Aorta (tissue), 5 donors: ENCODE results near the gene TATDN3. TPM values are rescaled to one million over a fixed set of nuclear protein-coding genes. Genes with fewer than 3 reads are reported as not detected.
"Not testable (repeated sequence)": the region's sequence is repeated elsewhere in the genome, so short reads cannot be mapped to it uniquely, and the experiment has no call there.

Source experiments
- ATAC-seq: fragments of 200-7000 bp; cut with Tn5 transposase; one replicate; pipeline ENCODE4 v1.9.1; 2022; ENCODE audit warnings: moderate library complexity; ENCODE audit not compliant: low FRiP score
- DNase-seq, 2 donors: peaks; one replicate each; pipeline ENCODE4 v3.0.0-alpha.2; 2020
- H3K27ac ChIP-seq, 2 donors: one replicate each; pipeline ENCODE4 v1.5.1; 2013; ENCODE audit warnings: low read length in 2 of 2, mild to moderate bottlenecking in 2 of 2, moderate library complexity in 2 of 2, control low read depth in 1 of 2, inconsistent platforms in 1 of 2, low read depth in 1 of 2
- H3K27me3 ChIP-seq, 2 donors: one replicate each; pipeline ENCODE4 v1.6.1; 2013; ENCODE audit warnings: control low read depth in 1 of 2, low read length in 1 of 2, mild to moderate bottlenecking in 1 of 2, moderate library complexity in 1 of 2; ENCODE audit not compliant: insufficient read depth in 2 of 2, control insufficient read depth in 1 of 2
- H3K36me3 ChIP-seq, 2 donors: one replicate each; pipeline ENCODE4 v1.6.1; 2013; ENCODE audit warnings: control low read depth in 1 of 2, low read length in 1 of 2, mild to moderate bottlenecking in 1 of 2; ENCODE audit not compliant: insufficient read depth in 2 of 2, control insufficient read depth in 1 of 2
- H3K4me1 ChIP-seq, 2 donors: one replicate each; pipeline ENCODE4 v1.6.1; 2013; ENCODE audit warnings: low read length in 2 of 2, control low read depth in 1 of 2, mild to moderate bottlenecking in 1 of 2, moderate library complexity in 1 of 2; ENCODE audit not compliant: insufficient read depth in 2 of 2, control insufficient read depth in 1 of 2
- H3K4me3 ChIP-seq, 2 donors: one replicate each; pipeline ENCODE4 v1.5.1; 2013; ENCODE audit warnings: low read length in 2 of 2, control low read depth in 1 of 2, mild to moderate bottlenecking in 1 of 2
- H3K9me3 ChIP-seq: one replicate; pipeline ENCODE4 v1.6.1; 2013; ENCODE audit warnings: mild to moderate bottlenecking, low read length; ENCODE audit not compliant: control insufficient read depth
- WGBS, 2 donors: extraction: QIAGEN DNeasy Blood & Tissue Kit; methylation state at CpG; one replicate each; pipeline ENCODE4 v1.1.7; 2013; 5-methylcytosine and 5-hydroxymethylcytosine counted together
- intact Hi-C, 2 donors: fragments of 100-400 bp; cut with DNase I; formaldehyde crosslinking; loops; one replicate each; pipeline versions ENCODE4 v1.14.2 to v1.15.0; 2022
- polyA plus RNA-seq, 2 donors: library from polyadenylated mRNA; stranded (reverse); fragments of 200-250 nt; gene quantifications; one replicate each; pipeline ENCODE4 v1.2.3, GENCODE V29; 2013
- total RNA-seq, 2 donors: library from RNA; stranded (reverse); fragmentation: NEBNext Ultra II Directional; extraction: Animal tissue kit (Norgen Biotek cat#: 25700); gene quantifications; one replicate each; pipeline ENCODE4 v1.2.1, GENCODE V29; 2021
- donor health status: healthy with polysubstance abuse.
- donor health status: Bipolar disorder and iron deficiency.
- donor health status: DM: no; HTN: no; CAD: no.
- donor health status: DM: no; HTN: no; CAD: no.
- donor health status: DM: yes; HTN: yes; CAD: no.

TATDN3 gene
- total and polyA plus RNA-seq, 4 donors: 10.1 to 27.0 (median 11.2) TPM

- intact Hi-C loops: loop anchor here in 1 of 2 donors (5.0 kb wide), 1 partner anchor 64 kb away; the partner anchor contains the start of genes NSL1 and TATDN3
- peaks cover 0 to 2% of the 10 kb centered on the region in 2 donors for H3K4me1 ChIP-seq
- H3K36me3 ChIP-seq: no peaks in the 10 kb centered on the region
- H3K27ac ChIP-seq: no peak overlapping the region
- ATAC-seq (no peak), DNase-seq (no peak)
- H3K9me3 ChIP-seq: no peaks in the 10 kb centered on the region
- H3K27me3 ChIP-seq: no peaks in the 10 kb centered on the region
- H3K4me3 ChIP-seq: no peak overlapping the region
- 88 to 92% methylated on average over 16 of the region's 16 CpGs for WGBS, 2 donors
Measured at GRCh38 chr1:212856755-212857154, 65.1 kb downstream of the TATDN3 start.

GRCh38 chr1:212857992-212858460 lies 66.3 kb downstream of the TATDN3 start, which contains the start of gene FLVCR1:
TSS of gene FLVCR1 (plus strand) at chr1:212858275. CDS start at chr1:212858453, 178 bp downstream.
- peak within 1 kb of the TSS in 1 of 2 donors; percentile 74 for H3K27ac ChIP-seq
- peaks cover 0 to 2% of the 10 kb centered on the region in 2 donors for H3K4me1 ChIP-seq
- no peaks in the 10 kb centered on the region for H3K9me3 ChIP-seq
- no peaks in the 10 kb centered on the region for H3K27me3 ChIP-seq
- peak within 1 kb of the TSS; percentile 51 to 70 for H3K4me3 ChIP-seq
- DNase-seq: peak; percentile 99
- ATAC-seq: peak; percentile 100
- intact Hi-C loops: loop anchor here in 1 of 2 donors (5.0 kb wide), 1 partner anchor 66 kb away; the partner anchor contains the start of genes NSL1 and TATDN3
- H3K36me3 ChIP-seq: no peaks in the 10 kb centered on the region
- 0 to 1% methylated on average over 48 to 54 of the region's 54 CpGs for WGBS, 2 donors

- no peaks in the 10 kb centered on the region for H3K36me3 ChIP-seq
- peak; percentile 73 for ATAC-seq
- peaks cover 0 to 2% of the 10 kb centered on the region in 2 donors for H3K4me1 ChIP-seq
- intact Hi-C loops: loop anchor here in 1 of 2 donors (5.0 kb wide), 1 partner anchor 66 kb away; the partner anchor contains the start of genes NSL1 and TATDN3
- DNase-seq: peak in 1 of 2 donors; percentile 75
- peak overlapping the region; percentile 48 to 70 for H3K4me3 ChIP-seq
- no peaks in the 10 kb centered on the region for H3K9me3 ChIP-seq
- H3K27me3 ChIP-seq: no peaks in the 10 kb centered on the region
- 5 to 6% methylated on average over 32 to 54 of the region's 54 CpGs for WGBS, 2 donors
- peak overlapping the region in 1 of 2 donors; percentile 6 for H3K27ac ChIP-seq
Measured at GRCh38 chr1:212858461-212859265, 67.0 kb downstream of the TATDN3 start.

- Histone ChIP-seq H3K36me3 (no peaks in the 10 kb centered on the region), H3K27ac (no peak overlapping the region), H3K27me3 (no peaks in the 10 kb centered on the region), H3K9me3 (no peaks in the 10 kb centered on the region), H3K4me1 (peaks cover 0 to 2% of the 10 kb centered on the region in 2 donors), H3K4me3 (no peak overlapping the region)
- intact Hi-C loops: no loop called here
- ATAC-seq (no peak), DNase-seq (no peak)
- 75 to 78% methylated on average over 5 of the region's 5 CpGs for WGBS, 2 donors
Measured at GRCh38 chr1:212860713-212861581, 69.3 kb downstream of the TATDN3 start.

GRCh38 chr1:212862111-212862690 lies 70.5 kb downstream of the TATDN3 start:
- 95 to 96% methylated on average over 2 of the region's 2 CpGs for WGBS, 2 donors
- DNase-seq: no peak
- intact Hi-C loops: no loop called here

GRCh38 chr1:212863345-212863744 lies 71.7 kb downstream of the TATDN3 start:
- H3K27me3 ChIP-seq, H3K9me3 ChIP-seq, DNase-seq, H3K4me3 ChIP-seq, H3K36me3 ChIP-seq, H3K4me1 ChIP-seq, H3K27ac ChIP-seq, intact Hi-C loops, ATAC-seq: not testable (repeated sequence)
- 87 to 89% methylated on average over 10 of the region's 10 CpGs for WGBS, 2 donors

More at GRCh38 chr1:212862111-212862690, 70.5 kb downstream of the TATDN3 start:
- no peaks in the 10 kb centered on the region for H3K9me3 ChIP-seq
- no peaks in the 10 kb centered on the region for H3K27me3 ChIP-seq
- no peak overlapping the region for H3K4me3 ChIP-seq
- no peaks in the 10 kb centered on the region for H3K36me3 ChIP-seq
- no peak for ATAC-seq
- peaks cover 0 to 2% of the 10 kb centered on the region in 2 donors for H3K4me1 ChIP-seq
- H3K27ac ChIP-seq: no peak overlapping the region

GRCh38 chr1:212864201-212864600 lies 72.5 kb downstream of the TATDN3 start:
- intact Hi-C loops: no loop called here

More at GRCh38 chr1:212864201-212864600, 72.5 kb downstream of the TATDN3 start:
- Histone ChIP-seq H3K9me3 (no peaks in the 10 kb centered on the region), H3K4me1 (no peaks in the 10 kb centered on the region), H3K27me3 (no peaks in the 10 kb centered on the region), H3K36me3 (no peaks in the 10 kb centered on the region), H3K4me3 (no peak overlapping the region), H3K27ac (no peak overlapping the region)
- 76 to 80% methylated on average over 4 of the region's 4 CpGs for WGBS, 2 donors
- no peak for DNase-seq
- ATAC-seq: no peak
